D721Med (cell line): ENCODE data around the gene RREB1.

Source experiments
- DNase-seq: peaks from one replicate; pipeline ENCODE4 v3.0.0; 2011; ENCODE audit warnings: low spot score; ENCODE audit not compliant: insufficient read length
- FAIRE-seq: peaks from 2 replicates; lab custom pipeline; 2011; peaks lifted over from hg19 to GRCh38; lab: Jason Lieb, UNC
- CTCF ChIP-seq: IDR thresholded peaks from 2 replicates; pipeline ENCODE4 v1.5.1; 2012; ENCODE audit warnings: mild to moderate bottlenecking, control low read depth; ENCODE audit not compliant: insufficient read depth; ENCODE audit errors: missing control alignments

The RREB1 gene

DNA sequence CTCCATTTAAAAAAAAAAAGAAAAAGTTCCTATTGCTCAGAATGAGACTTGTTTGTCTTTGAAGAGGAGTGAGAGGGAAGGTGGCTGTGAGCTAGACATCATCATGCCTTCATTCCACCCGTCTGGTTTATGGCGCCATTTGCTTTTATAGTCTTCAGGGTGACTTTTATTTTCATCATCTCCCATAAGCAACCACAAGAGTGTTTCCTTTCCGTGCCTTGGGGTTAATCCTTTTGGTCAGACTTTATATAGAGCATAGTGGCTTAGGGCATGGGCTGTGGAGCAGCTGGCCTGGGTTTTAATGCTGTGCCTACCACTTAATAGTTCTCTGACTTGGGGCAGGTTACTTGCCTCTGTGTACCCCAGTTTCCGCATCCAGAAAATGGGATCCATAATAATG, 77.8 kb downstream of the RREB1 start:
- DNase-seq (no peak), FAIRE-seq (no peak)
- TF ChIP-seq CTCF: no peak

DNA sequence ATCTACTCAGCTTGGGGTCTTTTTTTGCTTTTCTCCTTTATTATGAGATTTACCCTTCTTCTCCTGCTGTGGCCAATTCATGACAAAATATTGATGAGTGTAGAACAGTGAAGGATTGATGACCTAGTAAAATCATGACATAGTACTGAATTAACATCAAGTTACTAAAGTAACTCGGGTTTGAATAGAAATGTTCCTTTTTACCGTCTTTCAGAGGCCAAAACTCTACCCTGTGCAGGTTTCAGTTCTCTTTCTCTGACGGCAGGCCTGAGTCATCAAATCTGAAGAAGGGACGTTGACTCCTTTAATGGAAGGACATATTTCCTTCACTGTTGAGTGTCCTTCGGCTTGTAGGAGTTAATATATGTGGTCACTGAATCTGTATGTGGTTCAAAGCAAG, 80.7 kb downstream of the RREB1 start:
- no peak for FAIRE-seq
- no peak for TF ChIP-seq CTCF
- no peak for DNase-seq

DNA sequence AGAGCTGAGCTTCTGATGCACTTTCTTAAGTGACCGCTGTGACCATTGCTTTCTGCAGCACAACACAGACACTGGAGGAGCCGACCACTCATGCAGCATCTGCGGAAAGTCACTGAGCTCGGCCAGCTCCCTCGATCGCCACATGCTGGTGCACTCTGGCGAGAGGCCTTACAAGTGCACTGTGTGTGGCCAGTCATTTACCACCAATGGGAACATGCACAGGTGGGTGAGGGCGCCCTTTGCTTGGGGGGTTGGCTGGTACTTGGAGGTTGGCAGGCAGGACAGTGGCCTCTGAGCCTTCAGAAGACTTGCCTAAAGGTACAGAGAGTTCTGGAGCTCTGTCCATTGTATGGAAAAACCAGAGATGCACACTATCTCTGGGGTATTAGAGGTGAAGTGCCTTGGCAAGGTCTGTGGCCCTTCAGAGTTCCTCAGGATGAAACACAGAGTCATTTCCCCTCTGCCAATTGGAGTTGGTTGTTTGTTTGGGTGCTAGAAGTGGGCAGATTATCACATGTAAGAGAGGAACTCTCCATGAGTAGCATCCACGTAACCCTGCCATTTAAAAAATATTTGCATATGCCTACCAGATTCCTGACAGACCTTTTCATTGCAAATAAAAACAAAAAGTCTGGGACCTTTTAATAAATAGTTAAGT, 81.5 kb downstream of the RREB1 start:
- TF ChIP-seq CTCF: no peak
- DNase-seq (no peak), FAIRE-seq (no peak)

DNA sequence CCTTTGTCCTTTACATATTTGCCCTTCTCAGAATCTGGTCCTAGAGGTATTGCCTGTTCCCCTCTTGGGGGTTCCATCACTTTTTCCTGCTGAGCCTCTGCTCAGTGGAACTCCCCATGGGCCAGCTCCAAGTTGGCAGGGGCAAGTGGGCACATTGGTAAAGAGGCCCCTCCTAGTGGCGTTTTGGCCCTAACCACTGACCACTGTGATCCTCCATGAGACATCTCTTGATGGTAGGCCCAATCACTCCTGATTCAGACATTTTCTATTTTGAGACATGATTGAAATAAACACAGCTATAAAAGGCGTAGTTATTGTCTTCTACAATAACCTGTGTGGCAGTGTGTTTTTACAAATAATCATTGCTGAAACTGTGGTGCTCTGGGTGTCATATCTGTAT, 83.0 kb downstream of the RREB1 start:
- TF ChIP-seq CTCF: no peak
- DNase-seq: no peak
- no peak for FAIRE-seq

DNA sequence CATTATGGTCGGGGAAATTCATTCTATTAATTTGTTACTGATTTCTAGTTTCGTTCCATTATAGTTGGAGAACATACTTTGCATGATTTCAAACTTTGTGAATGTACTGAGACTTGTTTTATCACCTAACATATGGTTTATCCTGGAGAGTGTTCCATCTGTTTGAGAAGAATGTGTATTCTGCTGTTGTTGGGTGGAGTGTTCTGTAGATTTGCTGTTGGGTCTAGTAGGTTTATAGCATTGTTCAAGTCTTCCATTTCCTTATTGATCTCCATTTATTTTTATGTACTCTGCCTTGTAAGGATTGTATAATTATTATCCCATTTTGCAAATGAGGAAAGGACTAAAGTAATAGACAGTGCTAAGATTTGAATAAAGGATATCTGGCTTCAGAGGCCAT, 85.4 kb downstream of the RREB1 start:
- FAIRE-seq: no peak
- no peak for TF ChIP-seq CTCF
- no peak for DNase-seq

DNA sequence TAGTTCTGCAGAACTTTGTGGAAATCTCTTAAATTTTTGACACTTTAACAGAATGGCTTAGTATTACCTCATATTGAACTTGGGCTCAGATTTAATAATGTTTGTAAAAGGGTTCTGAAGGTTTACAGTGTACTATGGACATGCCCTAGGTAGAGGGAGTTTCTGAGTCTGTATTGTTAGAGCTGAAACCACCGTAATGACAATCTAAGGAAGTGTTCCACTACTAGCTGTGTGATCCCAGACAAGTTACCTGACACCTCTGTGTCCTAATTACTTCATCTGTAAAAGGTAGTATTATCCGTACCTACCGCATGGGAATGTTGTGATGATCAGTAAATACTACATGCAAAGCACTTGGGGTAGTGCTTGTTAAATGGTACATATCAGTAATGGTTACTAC, 86.9 kb downstream of the RREB1 start:
- FAIRE-seq (no peak), DNase-seq (no peak)
- no peak for TF ChIP-seq CTCF

GRCh38 chr6:7195339-7196018, 87.7 kb downstream of the RREB1 start:
- no peak for DNase-seq
- no peak for TF ChIP-seq CTCF
- no peak for FAIRE-seq
